ENCODE measurements around the gene THUMPD3. TPM values are rescaled to one million over a fixed set of nuclear protein-coding genes. Genes with fewer than 3 reads are reported as not detected.

The THUMPD3 gene
- polyA plus RNA-seq, 4 donors: 16.2 to 36.6 (median 25.4) TPM

- no peak overlapping the region for H3K27ac ChIP-seq (ENCODE audit: low read depth in 1 of 3, low read length in 2 of 3)
- H3K4me1 ChIP-seq (ENCODE audit: control insufficient read depth in 3 of 3, insufficient read depth in 2 of 3, low read depth in 1 of 3, low read length in 2 of 3): peaks cover 7 to 19% (median 7%) of the 10 kb centered on the region in 3 donors
- H3K36me3 ChIP-seq (ENCODE audit: control insufficient read depth in 3 of 3, insufficient read depth in 2 of 3, low read depth in 1 of 3, low read length in 3 of 3): peaks cover 0 to 12% (median 0%) of the 10 kb centered on the region in 3 donors
- no peak overlapping the region for H3K4me3 ChIP-seq (ENCODE audit: low read depth in 1 of 3, low read length in 3 of 3)
- DNase-seq (peak; percentile 47 to 55), FAIRE-seq (no peak)
- H3K9me3 ChIP-seq (ENCODE audit: control insufficient read depth in 2 of 2, insufficient read depth in 1 of 2, low read depth in 1 of 2, low read length in 1 of 2): no peaks in the 10 kb centered on the region
- no peaks in the 10 kb centered on the region for H3K27me3 ChIP-seq (ENCODE audit: control insufficient read depth in 3 of 3, insufficient read depth in 3 of 3, low read length in 3 of 3)
Measured at GRCh38 chr3:9414826-9415225, 52.0 kb downstream of the THUMPD3 start.

- 78 to 87% (median 82%) methylated on average over 6 of the region's 6 CpGs for WGBS, 3 donors
- Histone ChIP-seq H3K4me3 (ENCODE audit: low read depth in 1 of 3, low read length in 3 of 3) (no peak overlapping the region), H3K9me3 (ENCODE audit: control insufficient read depth in 2 of 2, insufficient read depth in 1 of 2, low read depth in 1 of 2, low read length in 1 of 2) (no peaks in the 10 kb centered on the region), H3K4me1 (ENCODE audit: control insufficient read depth in 3 of 3, insufficient read depth in 2 of 3, low read depth in 1 of 3, low read length in 2 of 3) (peaks cover 7 to 19% (median 7%) of the 10 kb centered on the region in 3 donors), H3K36me3 (ENCODE audit: control insufficient read depth in 3 of 3, insufficient read depth in 2 of 3, low read depth in 1 of 3, low read length in 3 of 3) (peaks cover 0 to 12% (median 0%) of the 10 kb centered on the region in 3 donors), H3K27me3 (ENCODE audit: control insufficient read depth in 3 of 3, insufficient read depth in 3 of 3, low read length in 3 of 3) (no peaks in the 10 kb centered on the region), H3K27ac (ENCODE audit: low read depth in 1 of 3, low read length in 2 of 3) (no peak overlapping the region)
- DNase-seq (no peak), FAIRE-seq (no peak)
Measured at GRCh38 chr3:9415485-9416138, 52.8 kb downstream of the THUMPD3 start.

- Histone ChIP-seq H3K27ac (ENCODE audit: low read depth in 1 of 3, low read length in 2 of 3) (no peak overlapping the region), H3K4me1 (ENCODE audit: control insufficient read depth in 3 of 3, insufficient read depth in 2 of 3, low read depth in 1 of 3, low read length in 2 of 3) (peaks cover 7 to 19% (median 7%) of the 10 kb centered on the region in 3 donors), H3K4me3 (ENCODE audit: low read depth in 1 of 3, low read length in 3 of 3) (no peak overlapping the region), H3K9me3 (ENCODE audit: control insufficient read depth in 2 of 2, insufficient read depth in 1 of 2, low read depth in 1 of 2, low read length in 1 of 2) (no peaks in the 10 kb centered on the region), H3K36me3 (ENCODE audit: control insufficient read depth in 3 of 3, insufficient read depth in 2 of 3, low read depth in 1 of 3, low read length in 3 of 3) (peaks cover 0 to 11% (median 0%) of the 10 kb centered on the region in 3 donors), H3K27me3 (ENCODE audit: control insufficient read depth in 3 of 3, insufficient read depth in 3 of 3, low read length in 3 of 3) (no peaks in the 10 kb centered on the region)
- 40 to 51% (median 46%) methylated on average over 3 of the region's 3 CpGs for WGBS, 3 donors
- DNase-seq (no peak), FAIRE-seq (no peak)
Measured at GRCh38 chr3:9416139-9416780, 53.4 kb downstream of the THUMPD3 start.

- peak in 1 of 2 donors; percentile 40 for DNase-seq
- Histone ChIP-seq H3K36me3 (ENCODE audit: control insufficient read depth in 3 of 3, insufficient read depth in 2 of 3, low read depth in 1 of 3, low read length in 3 of 3) (peaks cover 0 to 5% (median 3%) of the 10 kb centered on the region in 3 donors), H3K9me3 (ENCODE audit: control insufficient read depth in 2 of 2, insufficient read depth in 1 of 2, low read depth in 1 of 2, low read length in 1 of 2) (no peaks in the 10 kb centered on the region), H3K4me1 (ENCODE audit: control insufficient read depth in 3 of 3, insufficient read depth in 2 of 3, low read depth in 1 of 3, low read length in 2 of 3) (peaks cover 0 to 19% (median 0%) of the 10 kb centered on the region in 3 donors), H3K27ac (ENCODE audit: low read depth in 1 of 3, low read length in 2 of 3) (peak overlapping the region in 1 of 3 donors; percentile 21), H3K27me3 (ENCODE audit: control insufficient read depth in 3 of 3, insufficient read depth in 3 of 3, low read length in 3 of 3) (no peaks in the 10 kb centered on the region), H3K4me3 (ENCODE audit: low read depth in 1 of 3, low read length in 3 of 3) (no peak overlapping the region)
- 71 to 87% (median 80%) methylated on average over 2 of the region's 2 CpGs for WGBS, 3 donors
- FAIRE-seq: no peak
Measured at GRCh38 chr3:9420850-9421549, 58.1 kb downstream of the THUMPD3 start.

- 8 to 24% (median 21%) methylated on average over 5 of the region's 5 CpGs for WGBS, 3 donors
- peaks cover 5 to 19% (median 11%) of the 10 kb centered on the region in 3 donors for H3K36me3 ChIP-seq (ENCODE audit: control insufficient read depth in 3 of 3, insufficient read depth in 2 of 3, low read depth in 1 of 3, low read length in 3 of 3)
- FAIRE-seq (no peak), DNase-seq (peak; percentile 96)
- H3K4me1 ChIP-seq (ENCODE audit: control insufficient read depth in 3 of 3, insufficient read depth in 2 of 3, low read depth in 1 of 3, low read length in 2 of 3): peaks cover 0 to 16% (median 0%) of the 10 kb centered on the region in 3 donors
- no peak overlapping the region for H3K4me3 ChIP-seq (ENCODE audit: low read depth in 1 of 3, low read length in 3 of 3)
- H3K9me3 ChIP-seq (ENCODE audit: control insufficient read depth in 2 of 2, insufficient read depth in 1 of 2, low read depth in 1 of 2, low read length in 1 of 2): no peaks in the 10 kb centered on the region
- H3K27ac ChIP-seq (ENCODE audit: low read depth in 1 of 3, low read length in 2 of 3): peak overlapping the region; percentile 71 to 83 (median 79)
- H3K27me3 ChIP-seq (ENCODE audit: control insufficient read depth in 3 of 3, insufficient read depth in 3 of 3, low read length in 3 of 3): no peaks in the 10 kb centered on the region
Measured at GRCh38 chr3:9422712-9423424, 60.0 kb downstream of the THUMPD3 start.

GRCh38 chr3:9428411-9428810, 65.6 kb downstream of the THUMPD3 start:
- DNase-seq (no peak), FAIRE-seq (no peak)
- Histone ChIP-seq H3K27ac (ENCODE audit: low read depth in 1 of 3, low read length in 2 of 3) (no peak overlapping the region), H3K36me3 (ENCODE audit: control insufficient read depth in 3 of 3, insufficient read depth in 2 of 3, low read depth in 1 of 3, low read length in 3 of 3) (peaks cover 12 to 28% (median 26%) of the 10 kb centered on the region in 3 donors), H3K9me3 (ENCODE audit: control insufficient read depth in 2 of 2, insufficient read depth in 1 of 2, low read depth in 1 of 2, low read length in 1 of 2) (no peaks in the 10 kb centered on the region), H3K4me3 (ENCODE audit: low read depth in 1 of 3, low read length in 3 of 3) (no peak overlapping the region), H3K4me1 (ENCODE audit: control insufficient read depth in 3 of 3, insufficient read depth in 2 of 3, low read depth in 1 of 3, low read length in 2 of 3) (peaks cover 0 to 10% (median 0%) of the 10 kb centered on the region in 3 donors), H3K27me3 (ENCODE audit: control insufficient read depth in 3 of 3, insufficient read depth in 3 of 3, low read length in 3 of 3) (no peaks in the 10 kb centered on the region)

GRCh38 chr3:9430733-9431132, 67.9 kb downstream of the THUMPD3 start:
- no peaks in the 10 kb centered on the region for H3K9me3 ChIP-seq (ENCODE audit: control insufficient read depth in 2 of 2, insufficient read depth in 1 of 2, low read depth in 1 of 2, low read length in 1 of 2)
- 91 to 97% (median 97%) methylated on average over 3 of the region's 3 CpGs for WGBS, 3 donors
- DNase-seq (no peak), FAIRE-seq (no peak)
- H3K4me3 ChIP-seq (ENCODE audit: low read depth in 1 of 3, low read length in 3 of 3): no peak overlapping the region
- no peaks in the 10 kb centered on the region for H3K27me3 ChIP-seq (ENCODE audit: control insufficient read depth in 3 of 3, insufficient read depth in 3 of 3, low read length in 3 of 3)
- H3K4me1 ChIP-seq (ENCODE audit: control insufficient read depth in 3 of 3, insufficient read depth in 2 of 3, low read depth in 1 of 3, low read length in 2 of 3): no peaks in the 10 kb centered on the region
- peaks cover 15 to 43% (median 40%) of the 10 kb centered on the region in 3 donors for H3K36me3 ChIP-seq (ENCODE audit: control insufficient read depth in 3 of 3, insufficient read depth in 2 of 3, low read depth in 1 of 3, low read length in 3 of 3)
- no peak overlapping the region for H3K27ac ChIP-seq (ENCODE audit: low read depth in 1 of 3, low read length in 2 of 3)
